Keratinocyte (primary cell): ENCODE results near the gene SFT2D3. TPM values are rescaled to one million over a fixed set of nuclear protein-coding genes. Genes with fewer than 3 reads are reported as not detected.

Source experiments
- DNase-seq: peaks from one replicate; pipeline ENCODE4 v3.0.0-alpha.2; 2011; ENCODE audit warnings: low read depth, missing footprints, low spot score
- FAIRE-seq: peaks from 2 replicates; lab custom pipeline; 2011; peaks lifted over from hg19 to GRCh38; lab: Jason Lieb, UNC
- H2AFZ ChIP-seq: 2 replicates; pipeline ENCODE4 v1.6.0; 2012; ENCODE audit warnings: low read length, control low read depth, inconsistent platforms; ENCODE audit not compliant: control insufficient read depth
- H3K27ac ChIP-seq: 2 replicates; pipeline ENCODE4 v1.5.1; 2011; ENCODE audit warnings: low read length; ENCODE audit not compliant: control insufficient read depth, insufficient read depth
- H3K27me3 ChIP-seq: 3 replicates; pipeline ENCODE4 v1.6.0; 2011; ENCODE audit warnings: low read length; ENCODE audit not compliant: control insufficient read depth, insufficient read depth; ENCODE audit errors: extremely low read depth
- H3K36me3 ChIP-seq, 2 experiments: 2 replicates in 1 of 2; 3 replicates in 1 of 2; pipeline ENCODE4 v1.5.1; 2011; ENCODE audit warnings: low read length in 2 of 2, mild to moderate bottlenecking in 1 of 2; ENCODE audit not compliant: control insufficient read depth in 2 of 2, insufficient read depth in 2 of 2; ENCODE audit errors: extremely low read depth in 1 of 2
- H3K4me1 ChIP-seq: 3 replicates; pipeline ENCODE4 v1.5.1; 2011; ENCODE audit warnings: low read length; ENCODE audit not compliant: control insufficient read depth, insufficient read depth; ENCODE audit errors: extremely low read depth
- H3K4me2 ChIP-seq: 3 replicates; pipeline ENCODE4 v1.6.0; 2011; ENCODE audit warnings: low read depth, low read length; ENCODE audit not compliant: control insufficient read depth, insufficient read depth; ENCODE audit errors: extremely low read depth
- H3K4me3 ChIP-seq, 3 experiments: fragments of 200-600 bp in 1 of 3; sonication (generic) in 1 of 3; 2 replicates in 2 of 3; 3 replicates in 1 of 3; pipeline ENCODE4 v1.5.1; 2011 to 2016; ENCODE audit warnings: low read length in 3 of 3, mild to moderate bottlenecking in 3 of 3, control low read depth in 2 of 3, inconsistent platforms in 1 of 3, low read depth in 1 of 3, mixed read lengths in 1 of 3, mixed run types in 1 of 3, moderate library complexity in 1 of 3; ENCODE audit not compliant: control insufficient read depth in 2 of 3, insufficient read depth in 2 of 3; ENCODE audit errors: extremely low read depth in 1 of 3
- H3K79me2 ChIP-seq: 2 replicates; pipeline ENCODE4 v1.6.0; 2012; ENCODE audit warnings: low read length; ENCODE audit not compliant: control insufficient read depth, insufficient read depth
- H3K9ac ChIP-seq: 3 replicates; pipeline ENCODE4 v1.6.0; 2011; ENCODE audit warnings: low read length; ENCODE audit not compliant: control insufficient read depth, insufficient read depth; ENCODE audit errors: extremely low read depth
- H3K9me1 ChIP-seq: 3 replicates; pipeline ENCODE4 v1.6.0; 2011; ENCODE audit warnings: low read length; ENCODE audit not compliant: control insufficient read depth, insufficient read depth; ENCODE audit errors: extremely low read depth
- H3K9me3 ChIP-seq: 2 replicates; pipeline ENCODE4 v1.5.1; 2012; ENCODE audit warnings: low read depth, low read length; ENCODE audit not compliant: control insufficient read depth
- H4K20me1 ChIP-seq: 3 replicates; pipeline ENCODE4 v1.6.0; 2011; ENCODE audit warnings: low read length; ENCODE audit not compliant: control insufficient read depth, insufficient read depth; ENCODE audit errors: extremely low read depth
- CTCF ChIP-seq, 3 experiments: IDR thresholded peaks in 1 of 3; conservative IDR thresholded peaks in 1 of 3; optimal IDR thresholded peaks in 1 of 3; 2 replicates in 2 of 3; 3 replicates in 1 of 3; pipeline versions ENCODE3 to v1.5.1; 2011; ENCODE audit warnings: low read length in 3 of 3, mild to moderate bottlenecking in 3 of 3, moderate library complexity in 2 of 3, control low read depth in 1 of 3, inconsistent platforms in 1 of 3; ENCODE audit not compliant: insufficient read depth in 2 of 3; ENCODE audit errors: extremely low read depth in 1 of 3
- EZH2 ChIP-seq: IDR thresholded peaks from one replicate; pipeline ENCODE4 v1.6.1; 2012; ENCODE audit warnings: inconsistent platforms, mild to moderate bottlenecking, low read length, moderate library complexity
- dilution Hi-C: fragments of 300-500 bp; cut with MboI; formaldehyde crosslinking; loops from one replicate; pipeline ENCODE4 v1.7.0; 2020; ENCODE audit warnings: low sequenced_read_pairs; ENCODE audit not compliant: extremely low pct_ligation_motif_present
- polyA plus RNA-seq, 5 experiments: library from polyadenylated mRNA; depleted of rRNA in 3 of 5; stranded (reverse) in 3 of 5; stranded (forward) in 1 of 5; unstranded in 1 of 5; fragments of >200 nt; gene quantifications; 1 replicate in 1 of 5; 2 replicates in 3 of 5; 3 replicates in 1 of 5; pipeline versions ENCODE4 v1.2.1 to v1.2.3, GENCODE V29; 2011 to 2012; ENCODE audit warnings: missing spikeins in 2 of 5, low read depth in 1 of 5, low replicate concordance in 1 of 5

SFT2D3 gene
- polyA plus RNA-seq, 1 donor (not counting 4 experiments of a cell fraction or from before 2014, with no cell fraction given) = 2.4 TPM

GRCh38 chr2:127674241-127675209, 26.8 kb upstream of the SFT2D3 start:
- TF ChIP-seq EZH2 = peak; percentile 91
- no peak for TF ChIP-seq CTCF (optimal IDR thresholded peaks at IDR 0.05 in 1 of 3, IDR thresholded peaks at IDR 0.05 in 1 of 3, conservative IDR thresholded peaks at IDR 0.05 in 1 of 3; ENCODE audit: extremely low read depth in 1 of 3, insufficient read depth in 2 of 3, low read length in 3 of 3)
- peaks cover 5% of the 10 kb centered on the region for H3K4me1 ChIP-seq
- dilution Hi-C loops = loop anchor here (25.0 kb wide), 1 partner anchor 87 kb away; no protein-coding TSS in a partner anchor
- peak overlapping the region; percentile 38 for H2AFZ ChIP-seq
- no peaks in the 10 kb centered on the region for H3K79me2 ChIP-seq
- no peaks in the 10 kb centered on the region for H3K36me3 ChIP-seq
- H3K27ac ChIP-seq = no peak overlapping the region
- no peaks in the 10 kb centered on the region for H4K20me1 ChIP-seq
- DNase-seq (no peak), FAIRE-seq (no peak)
- peaks cover 67% of the 10 kb centered on the region for H3K27me3 ChIP-seq
- H3K4me2 ChIP-seq = peak overlapping the region; percentile 38
- H3K9ac ChIP-seq = no peak overlapping the region
- no peaks in the 10 kb centered on the region for H3K9me1 ChIP-seq
- peak overlapping the region in 2 of 3 experiments; percentile 11 to 13 for H3K4me3 ChIP-seq
- H3K9me3 ChIP-seq = no peaks in the 10 kb centered on the region

GRCh38 chr2:127675331-127676261, 25.7 kb upstream of the SFT2D3 start, which contains the start of gene LIMS2:
TSS of gene LIMS2 (minus strand) at chr2:127675530. CDS start at chr2:127675024, 506 bp downstream.
- Histone ChIP-seq H3K9me1 (no peaks in the 10 kb centered on the region), H3K36me3 (no peaks in the 10 kb centered on the region), H3K4me1 (peaks cover 5% of the 10 kb centered on the region), H3K4me3 (peak within 1 kb of the TSS; percentile 11 to 41 (median 27)), H2AFZ (peak within 1 kb of the TSS; percentile 38), H3K9me3 (no peaks in the 10 kb centered on the region), H3K79me2 (no peaks in the 10 kb centered on the region), H4K20me1 (no peaks in the 10 kb centered on the region), H3K9ac (no peak within 1 kb of the TSS), H3K4me2 (peak within 1 kb of the TSS; percentile 55), H3K27ac (no peak within 1 kb of the TSS), H3K27me3 (peaks cover 70% of the 10 kb centered on the region)
- TF ChIP-seq EZH2 (peak; percentile 91), CTCF (optimal IDR thresholded peaks at IDR 0.05 in 1 of 3, IDR thresholded peaks at IDR 0.05 in 1 of 3, conservative IDR thresholded peaks at IDR 0.05 in 1 of 3; ENCODE audit: extremely low read depth in 1 of 3, insufficient read depth in 2 of 3, low read length in 3 of 3) (peak in 2 of 3 experiments; percentile 3 to 9)
- dilution Hi-C loops = loop anchor here (25.0 kb wide), 1 partner anchor 88 kb away; no protein-coding TSS in a partner anchor
- FAIRE-seq (no peak), DNase-seq (no peak)
